Measurements from ENCODE around the gene PAWR. TPM values are rescaled to one million over a fixed set of nuclear protein-coding genes. Genes with fewer than 3 reads are reported as not detected.
"Not testable (repeated sequence)": the region's sequence is repeated elsewhere in the genome, so short reads cannot be mapped to it uniquely, and the experiment has no call there.

PAWR gene
- total RNA-seq, 4 donors from 2014 or later: 86.7 to 174 (median 95.8) TPM

- no peaks in the 10 kb centered on the region for H3K27me3 ChIP-seq
Measured at GRCh38 chr12:79685068-79685467, 5.7 kb downstream of the PAWR start.

GRCh38 chr12:79684338-79684737 lies 6.4 kb downstream of the PAWR start:
- not testable (repeated sequence) for H3K27ac ChIP-seq, H3K36me3 ChIP-seq, H3K27me3 ChIP-seq, DNase-seq, H3K9me3 ChIP-seq, H3K4me3 ChIP-seq
- peaks cover 0 to 24% (median 0%) of the 10 kb centered on the region in 4 donors for H3K4me1 ChIP-seq

More at GRCh38 chr12:79685068-79685467, 5.7 kb downstream of the PAWR start:
- no peak overlapping the region for H3K27ac ChIP-seq
- no peaks in the 10 kb centered on the region for H3K36me3 ChIP-seq
- TF ChIP-seq POLR2A (IDR thresholded peaks at IDR 0.05): no peak
- no peak for TF ChIP-seq CTCF (IDR thresholded peaks at IDR 0.05)
- DNase-seq: no peak
- no peaks in the 10 kb centered on the region for H3K9me3 ChIP-seq
- H3K4me1 ChIP-seq: peaks cover 0 to 20% (median 0%) of the 10 kb centered on the region in 4 donors
- no peak overlapping the region for H3K4me3 ChIP-seq

GRCh38 chr12:79682593-79682992 lies 8.2 kb downstream of the PAWR start:
- Histone ChIP-seq H3K4me1 (peaks cover 0 to 37% (median 0%) of the 10 kb centered on the region in 4 donors), H3K27me3 (no peaks in the 10 kb centered on the region), H3K36me3 (no peaks in the 10 kb centered on the region), H3K9me3 (no peaks in the 10 kb centered on the region), H3K4me3 (no peak overlapping the region), H3K27ac (no peak overlapping the region)
- TF ChIP-seq CTCF (IDR thresholded peaks at IDR 0.05) (no peak), POLR2A (IDR thresholded peaks at IDR 0.05) (no peak)
- no peak for DNase-seq

GRCh38 chr12:79681008-79681590 lies 9.7 kb downstream of the PAWR start:
- TF ChIP-seq CTCF (IDR thresholded peaks at IDR 0.05): no peak
- TF ChIP-seq POLR2A (IDR thresholded peaks at IDR 0.05): no peak
- Histone ChIP-seq H3K9me3 (no peaks in the 10 kb centered on the region), H3K27ac (no peak overlapping the region), H3K27me3 (no peaks in the 10 kb centered on the region), H3K4me3 (no peak overlapping the region), H3K36me3 (no peaks in the 10 kb centered on the region), H3K4me1 (peaks cover 0 to 36% (median 0%) of the 10 kb centered on the region in 4 donors)
- DNase-seq: no peak

GRCh38 chr12:79680051-79680450 lies 10.7 kb downstream of the PAWR start:
- DNase-seq: no peak
- Histone ChIP-seq H3K4me3 (no peak overlapping the region), H3K27ac (no peak overlapping the region), H3K27me3 (no peaks in the 10 kb centered on the region), H3K4me1 (peaks cover 0 to 32% (median 0%) of the 10 kb centered on the region in 4 donors), H3K36me3 (no peaks in the 10 kb centered on the region), H3K9me3 (no peaks in the 10 kb centered on the region)
- TF ChIP-seq CTCF (IDR thresholded peaks at IDR 0.05) (no peak), POLR2A (IDR thresholded peaks at IDR 0.05) (no peak)

GRCh38 chr12:79678306-79678705 lies 12.5 kb downstream of the PAWR start:
- TF ChIP-seq CTCF (IDR thresholded peaks at IDR 0.05) (no peak), POLR2A (IDR thresholded peaks at IDR 0.05) (no peak)
- Histone ChIP-seq H3K27ac (peak overlapping the region in 1 of 4 donors; percentile 37), H3K36me3 (no peaks in the 10 kb centered on the region), H3K27me3 (no peaks in the 10 kb centered on the region), H3K9me3 (no peaks in the 10 kb centered on the region), H3K4me1 (peaks cover 0 to 26% (median 0%) of the 10 kb centered on the region in 4 donors), H3K4me3 (no peak overlapping the region)
- no peak for DNase-seq

Data from Peyer's patch (tissue), 4 donors.